HL-60 (cell line): Measurements from ENCODE around the gene OR3A2.

Experiments
- CTCF ChIP-seq: IDR thresholded peaks from one replicate; pipeline ENCODE4 v1.5.1; 2011; ENCODE audit warnings: low read length, control low read depth, inconsistent platforms; ENCODE audit not compliant: insufficient read depth
- GABPA ChIP-seq: IDR thresholded peaks from 2 replicates; pipeline ENCODE4 v1.6.1; 2012; ENCODE audit warnings: low read depth
- POLR2AphosphoS5 ChIP-seq: IDR thresholded peaks from 2 replicates; pipeline ENCODE4 v1.6.1; 2012; ENCODE audit warnings: low read depth
- REST ChIP-seq: IDR thresholded peaks from 2 replicates; pipeline ENCODE4 v1.6.1; 2012; ENCODE audit warnings: low read depth; ENCODE audit not compliant: insufficient replicate concordance
- SPI1 ChIP-seq: IDR thresholded peaks from 2 replicates; pipeline ENCODE4 v1.6.1; 2012; ENCODE audit warnings: low read depth, mild to moderate bottlenecking, borderline replicate concordance

- TF ChIP-seq CTCF (no peak), REST (no peak), POLR2AphosphoS5 (no peak), GABPA (no peak), SPI1 (no peak)
Measured at GRCh38 chr17:3295632-3296031, 90.5 kb downstream of the OR3A2 start.
